HEK293 (cell line): ENCODE data around the gene DCC.

Source experiments
- EGR2 ChIP-seq: fragments of 450-650 bp; formaldehyde crosslinking; IDR thresholded peaks from 2 replicates; pipeline ENCODE4 v1.5.1; 2016; ENCODE audit warnings: low read depth, missing biosample characterization, missing genetic modification characterization
- IKZF3 ChIP-seq: fragments of 450-650 bp; IDR thresholded peaks from 2 replicates; pipeline ENCODE4 v1.5.0; 2018; ENCODE audit warnings: missing biosample characterization, mild to moderate bottlenecking, missing genetic modification characterization, moderate library complexity
- OVOL3 ChIP-seq: fragments of 450-650 bp; formaldehyde crosslinking; IDR thresholded peaks from 2 replicates; pipeline ENCODE4 v1.5.1; 2016; ENCODE audit warnings: missing biosample characterization, missing genetic modification characterization
- ZBTB20 ChIP-seq: fragments of 450-650 bp; formaldehyde crosslinking; IDR thresholded peaks from 2 replicates; pipeline ENCODE4 v1.5.1; 2016; ENCODE audit warnings: missing biosample characterization, missing genetic modification characterization
- ZNF10 ChIP-seq: fragments of 450-650 bp; formaldehyde crosslinking; IDR thresholded peaks from 2 replicates; pipeline ENCODE4 v1.5.1; 2017; ENCODE audit warnings: missing biosample characterization, missing genetic modification characterization
- ZNF24 ChIP-seq: fragments of 450-650 bp; formaldehyde crosslinking; IDR thresholded peaks from 2 replicates; pipeline ENCODE4 v1.5.1; 2016; ENCODE audit warnings: missing biosample characterization, missing genetic modification characterization
- ZNF274 ChIP-seq, 2 experiments: fragments of 200-500 bp in 1 of 2; fragments of 450-650 bp in 1 of 2; sonication (Bioruptor generic) in 1 of 2; formaldehyde crosslinking in 1 of 2; IDR thresholded peaks; 2 replicates each; pipeline versions ENCODE4 v1.5.1 to v1.6.1; 2014 to 2016; ENCODE audit warnings: borderline replicate concordance in 1 of 2, inconsistent platforms in 1 of 2, low read length in 1 of 2, missing biosample characterization in 1 of 2, missing genetic modification characterization in 1 of 2
- ZNF501 ChIP-seq: fragments of 450-650 bp; formaldehyde crosslinking; IDR thresholded peaks from 2 replicates; pipeline ENCODE4 v1.5.1; 2016; ENCODE audit warnings: missing biosample characterization, missing genetic modification characterization
- ZNF830 ChIP-seq: fragments of 450-650 bp; IDR thresholded peaks from 2 replicates; pipeline ENCODE4 v1.5.0; 2018; ENCODE audit warnings: missing biosample characterization, missing genetic modification characterization, low read depth, mild to moderate bottlenecking, moderate library complexity
- ZNF843 ChIP-seq: fragments of 450-650 bp; formaldehyde crosslinking; IDR thresholded peaks from 2 replicates; pipeline ENCODE4 v1.5.1; 2016; ENCODE audit warnings: missing biosample characterization, missing genetic modification characterization
- TF ChIP-seq, protein P1 (sequence below): fragments of 450-650 bp; formaldehyde crosslinking; IDR thresholded peaks from 2 replicates; pipeline ENCODE4 v1.5.1; 2016; ENCODE audit warnings: missing biosample characterization, missing genetic modification characterization
- TF ChIP-seq, protein P2 (sequence below): fragments of 450-650 bp; formaldehyde crosslinking; IDR thresholded peaks from 2 replicates; pipeline ENCODE4 v1.5.1; 2016; ENCODE audit warnings: missing biosample characterization, missing genetic modification characterization
- TF ChIP-seq, protein P3 (sequence below): fragments of 450-650 bp; formaldehyde crosslinking; IDR thresholded peaks from 2 replicates; pipeline ENCODE4 v1.5.1; 2016; ENCODE audit warnings: missing biosample characterization, missing genetic modification characterization, low read depth
- TF ChIP-seq, protein P4 (sequence below): fragments of 450-650 bp; formaldehyde crosslinking; IDR thresholded peaks from 2 replicates; pipeline ENCODE4 v1.5.1; 2016; ENCODE audit warnings: missing biosample characterization, missing genetic modification characterization

DNA sequence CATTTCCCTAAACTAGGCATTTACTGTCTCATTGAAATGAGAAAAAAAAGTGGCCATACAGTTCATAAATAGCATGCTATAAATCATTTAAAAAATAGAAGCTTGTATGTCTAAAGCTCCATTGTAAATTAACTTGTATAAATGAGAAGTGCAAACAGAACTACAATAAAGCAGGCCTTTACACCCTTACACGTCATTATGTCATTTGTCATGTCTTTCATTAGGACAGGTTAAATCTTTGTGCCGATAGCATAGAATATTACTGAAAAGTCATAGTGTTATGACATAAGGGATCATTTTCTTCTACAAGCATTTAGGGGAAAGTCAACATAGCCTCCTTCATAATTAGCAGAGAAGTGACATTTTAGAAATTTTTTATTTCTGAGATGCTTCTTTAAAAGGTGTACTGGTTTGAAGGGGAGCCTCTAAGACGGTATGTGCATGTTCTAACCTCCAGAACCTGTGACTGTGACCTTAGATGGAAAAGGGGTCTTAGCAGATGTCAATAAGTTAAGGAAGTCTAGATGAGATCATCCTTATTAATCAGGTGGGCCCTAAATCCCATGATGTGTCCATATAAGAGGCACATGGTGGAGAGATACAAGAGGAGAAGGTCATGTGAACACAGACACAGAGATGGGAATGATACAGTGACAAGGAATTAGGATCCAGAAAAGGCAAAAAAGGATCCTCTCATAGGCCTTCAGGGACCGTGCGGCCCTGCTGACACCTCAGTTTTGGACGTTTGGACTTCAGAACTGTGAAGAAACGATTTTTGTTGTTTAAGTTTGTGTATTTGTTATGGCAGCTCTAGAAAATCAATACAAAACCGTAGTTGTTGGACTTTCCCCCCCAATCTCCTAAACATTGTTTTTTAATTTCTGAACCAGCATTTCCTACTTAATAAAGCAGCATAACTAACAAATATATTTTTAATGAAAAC lies 1020.8 kb downstream of the DCC start:
- TF ChIP-seq, protein P1, sequence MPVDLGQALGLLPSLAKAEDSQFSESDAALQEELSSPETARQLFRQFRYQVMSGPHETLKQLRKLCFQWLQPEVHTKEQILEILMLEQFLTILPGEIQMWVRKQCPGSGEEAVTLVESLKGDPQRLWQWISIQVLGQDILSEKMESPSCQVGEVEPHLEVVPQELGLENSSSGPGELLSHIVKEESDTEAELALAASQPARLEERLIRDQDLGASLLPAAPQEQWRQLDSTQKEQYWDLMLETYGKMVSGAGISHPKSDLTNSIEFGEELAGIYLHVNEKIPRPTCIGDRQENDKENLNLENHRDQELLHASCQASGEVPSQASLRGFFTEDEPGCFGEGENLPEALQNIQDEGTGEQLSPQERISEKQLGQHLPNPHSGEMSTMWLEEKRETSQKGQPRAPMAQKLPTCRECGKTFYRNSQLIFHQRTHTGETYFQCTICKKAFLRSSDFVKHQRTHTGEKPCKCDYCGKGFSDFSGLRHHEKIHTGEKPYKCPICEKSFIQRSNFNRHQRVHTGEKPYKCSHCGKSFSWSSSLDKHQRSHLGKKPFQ = no peak
- TF ChIP-seq ZNF24 (no peak), ZNF10 (tag by site-specific recombination) (no peak), OVOL3 (tag by site-specific recombination) (no peak), EGR2 (no peak), ZNF843 (tag by site-specific recombination) (no peak), ZNF501 (tag by site-specific recombination) (no peak), ZBTB20 (tag by site-specific recombination) (no peak), ZNF830 (tag by site-specific recombination) (no peak), ZNF274 (IDR thresholded peaks at IDR 0.05; ENCODE audit: low read length) (no peak), ZNF274 (tag by site-specific recombination; IDR thresholded peaks at IDR 0.05; ENCODE audit: borderline replicate concordance) (no peak), IKZF3 (tag by site-specific recombination) (no peak)
- TF ChIP-seq, protein P2, sequence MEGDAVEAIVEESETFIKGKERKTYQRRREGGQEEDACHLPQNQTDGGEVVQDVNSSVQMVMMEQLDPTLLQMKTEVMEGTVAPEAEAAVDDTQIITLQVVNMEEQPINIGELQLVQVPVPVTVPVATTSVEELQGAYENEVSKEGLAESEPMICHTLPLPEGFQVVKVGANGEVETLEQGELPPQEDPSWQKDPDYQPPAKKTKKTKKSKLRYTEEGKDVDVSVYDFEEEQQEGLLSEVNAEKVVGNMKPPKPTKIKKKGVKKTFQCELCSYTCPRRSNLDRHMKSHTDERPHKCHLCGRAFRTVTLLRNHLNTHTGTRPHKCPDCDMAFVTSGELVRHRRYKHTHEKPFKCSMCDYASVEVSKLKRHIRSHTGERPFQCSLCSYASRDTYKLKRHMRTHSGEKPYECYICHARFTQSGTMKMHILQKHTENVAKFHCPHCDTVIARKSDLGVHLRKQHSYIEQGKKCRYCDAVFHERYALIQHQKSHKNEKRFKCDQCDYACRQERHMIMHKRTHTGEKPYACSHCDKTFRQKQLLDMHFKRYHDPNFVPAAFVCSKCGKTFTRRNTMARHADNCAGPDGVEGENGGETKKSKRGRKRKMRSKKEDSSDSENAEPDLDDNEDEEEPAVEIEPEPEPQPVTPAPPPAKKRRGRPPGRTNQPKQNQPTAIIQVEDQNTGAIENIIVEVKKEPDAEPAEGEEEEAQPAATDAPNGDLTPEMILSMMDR (tag by site-specific recombination) = no peak
- TF ChIP-seq, protein P3, sequence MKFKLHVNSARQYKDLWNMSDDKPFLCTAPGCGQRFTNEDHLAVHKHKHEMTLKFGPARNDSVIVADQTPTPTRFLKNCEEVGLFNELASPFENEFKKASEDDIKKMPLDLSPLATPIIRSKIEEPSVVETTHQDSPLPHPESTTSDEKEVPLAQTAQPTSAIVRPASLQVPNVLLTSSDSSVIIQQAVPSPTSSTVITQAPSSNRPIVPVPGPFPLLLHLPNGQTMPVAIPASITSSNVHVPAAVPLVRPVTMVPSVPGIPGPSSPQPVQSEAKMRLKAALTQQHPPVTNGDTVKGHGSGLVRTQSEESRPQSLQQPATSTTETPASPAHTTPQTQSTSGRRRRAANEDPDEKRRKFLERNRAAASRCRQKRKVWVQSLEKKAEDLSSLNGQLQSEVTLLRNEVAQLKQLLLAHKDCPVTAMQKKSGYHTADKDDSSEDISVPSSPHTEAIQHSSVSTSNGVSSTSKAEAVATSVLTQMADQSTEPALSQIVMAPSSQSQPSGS (tag by site-specific recombination) = no peak
- TF ChIP-seq, protein P4, sequence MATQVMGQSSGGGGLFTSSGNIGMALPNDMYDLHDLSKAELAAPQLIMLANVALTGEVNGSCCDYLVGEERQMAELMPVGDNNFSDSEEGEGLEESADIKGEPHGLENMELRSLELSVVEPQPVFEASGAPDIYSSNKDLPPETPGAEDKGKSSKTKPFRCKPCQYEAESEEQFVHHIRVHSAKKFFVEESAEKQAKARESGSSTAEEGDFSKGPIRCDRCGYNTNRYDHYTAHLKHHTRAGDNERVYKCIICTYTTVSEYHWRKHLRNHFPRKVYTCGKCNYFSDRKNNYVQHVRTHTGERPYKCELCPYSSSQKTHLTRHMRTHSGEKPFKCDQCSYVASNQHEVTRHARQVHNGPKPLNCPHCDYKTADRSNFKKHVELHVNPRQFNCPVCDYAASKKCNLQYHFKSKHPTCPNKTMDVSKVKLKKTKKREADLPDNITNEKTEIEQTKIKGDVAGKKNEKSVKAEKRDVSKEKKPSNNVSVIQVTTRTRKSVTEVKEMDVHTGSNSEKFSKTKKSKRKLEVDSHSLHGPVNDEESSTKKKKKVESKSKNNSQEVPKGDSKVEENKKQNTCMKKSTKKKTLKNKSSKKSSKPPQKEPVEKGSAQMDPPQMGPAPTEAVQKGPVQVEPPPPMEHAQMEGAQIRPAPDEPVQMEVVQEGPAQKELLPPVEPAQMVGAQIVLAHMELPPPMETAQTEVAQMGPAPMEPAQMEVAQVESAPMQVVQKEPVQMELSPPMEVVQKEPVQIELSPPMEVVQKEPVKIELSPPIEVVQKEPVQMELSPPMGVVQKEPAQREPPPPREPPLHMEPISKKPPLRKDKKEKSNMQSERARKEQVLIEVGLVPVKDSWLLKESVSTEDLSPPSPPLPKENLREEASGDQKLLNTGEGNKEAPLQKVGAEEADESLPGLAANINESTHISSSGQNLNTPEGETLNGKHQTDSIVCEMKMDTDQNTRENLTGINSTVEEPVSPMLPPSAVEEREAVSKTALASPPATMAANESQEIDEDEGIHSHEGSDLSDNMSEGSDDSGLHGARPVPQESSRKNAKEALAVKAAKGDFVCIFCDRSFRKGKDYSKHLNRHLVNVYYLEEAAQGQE (tag by site-specific recombination) = no peak
